ENCODE data around the gene IQCB1. TPM values are rescaled to one million over a fixed set of nuclear protein-coding genes. Genes with fewer than 3 reads are reported as not detected.

Gene IQCB1
- total and polyA plus RNA-seq, 10 of the 15 experiments (the other 5 are each of a cell fraction or from before 2014, with no cell fraction given), result 36.0 to 69.4 (median 48.9) TPM

GRCh38 chr3:121759541-121760202, 75.2 kb downstream of the IQCB1 start:
- no peak overlapping the region for H3K4me2 ChIP-seq (ENCODE audit: control insufficient read depth, insufficient read depth)
- TF ChIP-seq BHLHE40 (IDR thresholded peaks at IDR 0.05; ENCODE audit: borderline replicate concordance in 1 of 2, low read depth in 2 of 2, low read length in 1 of 2) (no peak), EZH2 (IDR thresholded peaks at IDR 0.05; ENCODE audit: borderline replicate concordance, control insufficient read depth, low read depth, low read length) (no peak), BCLAF1 (IDR thresholded peaks at IDR 0.05) (no peak), LARP7 (IDR thresholded peaks at IDR 0.05) (no peak), CHD1 (IDR thresholded peaks at IDR 0.05; ENCODE audit: low read depth, low read length) (no peak)
- in situ Hi-C loops (cut with MboI) (no loop called here), intact Hi-C loops (cut with micrococcal nuclease; ENCODE audit: unreplicated experiment) (no loop called here)
- ChIA-PET CTCF (interaction anchor here (1.7 kb wide), 1 partner anchor 13 kb away, joined by 5 read pairs; no protein-coding TSS in a partner anchor), RAD21 (ENCODE audit: unreplicated experiment) (interaction anchor here (0.5 kb wide), 1 partner anchor 104 kb away, joined by 3 read pairs; no protein-coding TSS in a partner anchor), POLR2A (interaction anchor here (1.5 kb wide), 1 partner anchor 9 kb away, joined by 4 read pairs; no protein-coding TSS in a partner anchor), SMC1A (ENCODE audit: uncharacterized antibody, unreplicated experiment) (interaction anchor here (1.5 to 2.4 kb wide), 3 partner anchors 14 to 69 kb away, joined by 5 read pairs; no protein-coding TSS in a partner anchor)
- no peak overlapping the region for H3K9ac ChIP-seq (ENCODE audit: control insufficient read depth, insufficient read depth, low read length)
- H3K79me2 ChIP-seq (ENCODE audit: control insufficient read depth, insufficient read depth, low read length), result no peaks in the 10 kb centered on the region
- no peak overlapping the region for H3K27ac ChIP-seq (ENCODE audit: control insufficient read depth, insufficient read depth)
- no peak for DNase-seq (ENCODE audit: low read depth, low spot score)
- no peak for FAIRE-seq
- H2AFZ ChIP-seq (ENCODE audit: control insufficient read depth, low read depth, low read length), result no peak overlapping the region
- H3K36me3 ChIP-seq (ENCODE audit: control insufficient read depth in 2 of 2, insufficient read depth in 2 of 2, low read length in 1 of 2), result no peaks in the 10 kb centered on the region
- BruUV-seq (replicated peaks), result no TSS peak
- H3K4me3 ChIP-seq, result no peak overlapping the region
- H3K4me1 ChIP-seq (ENCODE audit: control insufficient read depth, insufficient read depth, low read length), result no peaks in the 10 kb centered on the region
- H4K20me1 ChIP-seq (ENCODE audit: control insufficient read depth, insufficient read depth), result no peaks in the 10 kb centered on the region
- 42% methylated on average over 3 of the region's 3 CpGs for WGBS (ENCODE audit: insufficient coverage, insufficient replicate concordance, low lambda C conversion rate, missing lambda C conversion rate)
- no peak for ATAC-seq
- no peaks in the 10 kb centered on the region for H3K27me3 ChIP-seq (replicated peaks in 1 of 2; ENCODE audit: control insufficient read depth in 2 of 2, insufficient read depth in 2 of 2, low read length in 1 of 2)
- H3K9me3 ChIP-seq (replicated peaks; ENCODE audit: control insufficient read depth, insufficient read depth, low read length), result no peaks in the 10 kb centered on the region

All from GM12878 (cell line).